GM18951 (cell line): ENCODE measurements around the gene SLC25A44.
"Not testable (repeated sequence)": the region's sequence is repeated elsewhere in the genome, so short reads cannot be mapped to it uniquely, and the experiment has no call there.

Experiments
- POLR2A ChIP-seq: IDR thresholded peaks from 4 replicates; pipeline ENCODE4 v1.6.1; 2011; ENCODE audit warnings: mild to moderate bottlenecking; ENCODE audit not compliant: insufficient read length, insufficient read depth; ENCODE audit errors: extremely low read depth
- in situ Hi-C: fragments of 300-500 bp; cut with MboI; formaldehyde crosslinking; loops from one replicate; pipeline ENCODE4 v1.12.0; 2022; ENCODE audit warnings: low sequenced_read_pairs, mixed read lengths, inconsistent platforms; ENCODE audit not compliant: unreplicated experiment

The SLC25A44 gene

GRCh38 chr1:156204686-156205085 is 10.8 kb downstream of the SLC25A44 start:
- TF ChIP-seq POLR2A, result no peak
- in situ Hi-C loops, result no loop called here

GRCh38 chr1:156211243-156211642 is 17.3 kb downstream of the SLC25A44 start:
- in situ Hi-C loops, result no loop called here
- no peak for TF ChIP-seq POLR2A

GRCh38 chr1:156212130-156212529 is 18.2 kb downstream of the SLC25A44 start:
- in situ Hi-C loops, result no loop called here
- TF ChIP-seq POLR2A, result no peak

GRCh38 chr1:156212833-156213643 is 19.1 kb downstream of the SLC25A44 start, which contains the start of gene PMF1:
PMF1 (plus strand) TSS chr1:156213007; CDS start chr1:156213016, 9 bp downstream.
- peak; percentile 76 for TF ChIP-seq POLR2A
- in situ Hi-C loops, result no loop called here

GRCh38 chr1:156213644-156213966 is 19.7 kb downstream of the SLC25A44 start:
- in situ Hi-C loops, result no loop called here
- TF ChIP-seq POLR2A, result no peak

GRCh38 chr1:156214024-156214748 is 20.3 kb downstream of the SLC25A44 start:
- in situ Hi-C loops, result no loop called here

GRCh38 chr1:156216361-156217086 is 22.6 kb downstream of the SLC25A44 start:
- in situ Hi-C loops, result not testable (repeated sequence)

More at GRCh38 chr1:156214024-156214748, 20.3 kb downstream of the SLC25A44 start:
- no peak for TF ChIP-seq POLR2A

- TF ChIP-seq POLR2A, result no peak
- in situ Hi-C loops, result no loop called here
Measured at GRCh38 chr1:156217871-156218270, 24.0 kb downstream of the SLC25A44 start.

- in situ Hi-C loops, result no loop called here
- no peak for TF ChIP-seq POLR2A
Measured at GRCh38 chr1:156220226-156220625, 26.3 kb downstream of the SLC25A44 start.

- in situ Hi-C loops, result no loop called here
- TF ChIP-seq POLR2A, result no peak
Measured at GRCh38 chr1:156221986-156222692, 28.2 kb downstream of the SLC25A44 start.

- in situ Hi-C loops, result no loop called here
- no peak for TF ChIP-seq POLR2A
Measured at GRCh38 chr1:156225677-156226014, 31.7 kb downstream of the SLC25A44 start.

GRCh38 chr1:156226116-156226538 is 32.2 kb downstream of the SLC25A44 start:
- TF ChIP-seq POLR2A, result peak; percentile 38
- in situ Hi-C loops, result no loop called here

- in situ Hi-C loops, result no loop called here
- TF ChIP-seq POLR2A, result no peak
Measured at GRCh38 chr1:156226782-156227181, 32.9 kb downstream of the SLC25A44 start.
